GM06990 (cell line): ENCODE data around the gene PIK3CB.

Source experiments
- DNase-seq: peaks from one replicate; pipeline ENCODE4 v3.0.0-alpha.2; 2011; ENCODE audit not compliant: insufficient read length; ENCODE audit errors: extremely low read depth
- H3K27me3 ChIP-seq: replicated peaks from 2 replicates; pipeline ENCODE4 v1.6.0; 2011; ENCODE audit warnings: low read length; ENCODE audit not compliant: control insufficient read depth, insufficient read depth
- H3K36me3 ChIP-seq: 2 replicates; pipeline ENCODE4 v1.5.1; 2011; ENCODE audit warnings: low read length; ENCODE audit not compliant: control insufficient read depth, insufficient read depth
- H3K4me3 ChIP-seq: replicated peaks from 2 replicates; pipeline ENCODE4 v1.5.1; 2011; ENCODE audit warnings: low read depth, mild to moderate bottlenecking, control low read depth, low read length
- TF ChIP-seq, protein P1 (sequence below): IDR thresholded peaks from 2 replicates; pipeline ENCODE4 v1.5.1; 2011; ENCODE audit warnings: low read length, control low read depth, mild to moderate bottlenecking, inconsistent platforms; ENCODE audit not compliant: insufficient read depth, poor library complexity, severe bottlenecking

Gene PIK3CB

GRCh38 chr3:138862924-138863775, 28.4 kb upstream of the PIK3CB start:
- DNase-seq: no peak
- H3K4me3 ChIP-seq: no peak overlapping the region
- TF ChIP-seq, protein P1, sequence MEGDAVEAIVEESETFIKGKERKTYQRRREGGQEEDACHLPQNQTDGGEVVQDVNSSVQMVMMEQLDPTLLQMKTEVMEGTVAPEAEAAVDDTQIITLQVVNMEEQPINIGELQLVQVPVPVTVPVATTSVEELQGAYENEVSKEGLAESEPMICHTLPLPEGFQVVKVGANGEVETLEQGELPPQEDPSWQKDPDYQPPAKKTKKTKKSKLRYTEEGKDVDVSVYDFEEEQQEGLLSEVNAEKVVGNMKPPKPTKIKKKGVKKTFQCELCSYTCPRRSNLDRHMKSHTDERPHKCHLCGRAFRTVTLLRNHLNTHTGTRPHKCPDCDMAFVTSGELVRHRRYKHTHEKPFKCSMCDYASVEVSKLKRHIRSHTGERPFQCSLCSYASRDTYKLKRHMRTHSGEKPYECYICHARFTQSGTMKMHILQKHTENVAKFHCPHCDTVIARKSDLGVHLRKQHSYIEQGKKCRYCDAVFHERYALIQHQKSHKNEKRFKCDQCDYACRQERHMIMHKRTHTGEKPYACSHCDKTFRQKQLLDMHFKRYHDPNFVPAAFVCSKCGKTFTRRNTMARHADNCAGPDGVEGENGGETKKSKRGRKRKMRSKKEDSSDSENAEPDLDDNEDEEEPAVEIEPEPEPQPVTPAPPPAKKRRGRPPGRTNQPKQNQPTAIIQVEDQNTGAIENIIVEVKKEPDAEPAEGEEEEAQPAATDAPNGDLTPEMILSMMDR: no peak
- H3K36me3 ChIP-seq: no peaks in the 10 kb centered on the region
- H3K27me3 ChIP-seq: no peaks in the 10 kb centered on the region

GRCh38 chr3:138862531-138862923, 27.8 kb upstream of the PIK3CB start:
- TF ChIP-seq, protein P1: no peak
- no peak overlapping the region for H3K4me3 ChIP-seq

GRCh38 chr3:138861798-138862197, 27.1 kb upstream of the PIK3CB start:
- H3K27me3 ChIP-seq: no peaks in the 10 kb centered on the region
- TF ChIP-seq, protein P1: no peak
- H3K36me3 ChIP-seq: no peaks in the 10 kb centered on the region
- DNase-seq: no peak
- H3K4me3 ChIP-seq: no peak overlapping the region

More at GRCh38 chr3:138862531-138862923, 27.8 kb upstream of the PIK3CB start:
- H3K27me3 ChIP-seq: no peaks in the 10 kb centered on the region
- no peak for DNase-seq
- no peaks in the 10 kb centered on the region for H3K36me3 ChIP-seq

- TF ChIP-seq, protein P1: no peak
- Histone ChIP-seq H3K4me3 (no peak overlapping the region), H3K27me3 (no peaks in the 10 kb centered on the region), H3K36me3 (no peaks in the 10 kb centered on the region)
- DNase-seq: no peak
Measured at GRCh38 chr3:138856799-138857198, 22.1 kb upstream of the PIK3CB start.

DNA sequence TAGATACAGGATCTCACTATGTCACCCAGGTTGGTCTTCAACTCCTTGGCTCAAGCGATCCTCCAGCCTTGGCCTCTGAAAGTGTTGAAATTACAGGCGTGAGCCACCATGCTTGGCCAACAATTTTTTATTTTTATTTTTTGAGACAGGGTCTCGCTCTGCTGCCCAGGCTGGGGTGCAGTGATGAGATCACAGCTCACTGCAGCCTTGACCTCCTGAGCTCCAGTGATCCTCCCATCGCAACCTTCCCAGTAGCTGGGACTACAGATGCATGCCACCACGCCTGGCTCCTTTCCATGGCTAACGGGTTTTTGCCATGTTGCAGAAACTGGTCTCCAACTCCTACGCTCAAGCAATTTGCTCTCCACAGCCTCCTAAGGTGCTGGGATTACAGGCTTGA, 20.2 kb upstream of the PIK3CB start:
- no peaks in the 10 kb centered on the region for H3K27me3 ChIP-seq
- H3K4me3 ChIP-seq: no peak overlapping the region
- DNase-seq: no peak
- TF ChIP-seq, protein P1: no peak
- H3K36me3 ChIP-seq: no peaks in the 10 kb centered on the region

GRCh38 chr3:138854204-138854603, 19.5 kb upstream of the PIK3CB start:
- H3K4me3 ChIP-seq: no peak overlapping the region
- H3K27me3 ChIP-seq: no peaks in the 10 kb centered on the region
- no peaks in the 10 kb centered on the region for H3K36me3 ChIP-seq
- TF ChIP-seq, protein P1: no peak
- no peak for DNase-seq
